A549 (cell line): ENCODE results near the gene NIPAL3. TPM values are rescaled to one million over a fixed set of nuclear protein-coding genes. Genes with fewer than 3 reads are reported as not detected.

Experiments used
- ATAC-seq, 2 experiments: fragments of 200-7000 bp in 1 of 2; fragments of >200 bp in 1 of 2; cut with Nextera tagmentation in 1 of 2; cut with Tn5 transposase in 1 of 2; 3 replicates each; pipeline versions ENCODE4 v1.8.0 to v1.9.1; 2018 to 2020; ENCODE audit warnings: mild to moderate bottlenecking in 1 of 2, moderate library complexity in 1 of 2
- CTCF ChIA-PET: fragments of 300-600 bp; sonication (Branson Sonifier 250); formaldehyde crosslinking; extraction: SDS; loops from one replicate; lab custom pipeline; 2021; ENCODE audit warnings: antibody characterized with exemption, inconsistent platforms; lab: Yijun Ruan, JAX
- POLR2A ChIA-PET: fragments of 350-600 bp; formaldehyde crosslinking; extraction: SDS; loops from one replicate; lab custom pipeline; 2021; ENCODE audit warnings: antibody characterized with exemption, inconsistent platforms; lab: Yijun Ruan, JAX
- DNase-seq, 2 experiments: peaks; one replicate each; pipeline versions ENCODE4 v3.0.0 to v3.0.0-alpha.2; 2011 to 2016; ENCODE audit warnings: low read depth in 1 of 2, low spot score in 1 of 2
- FAIRE-seq: peaks from 2 replicates; lab custom pipeline; 2011; peaks lifted over from hg19 to GRCh38; lab: Jason Lieb, UNC
- H3K27ac ChIP-seq, 2 experiments: fragments of >200 bp; sonication (Bioruptor Twin); formaldehyde crosslinking; 3 replicates each; pipeline ENCODE4 v1.5.1; 2016 to 2017
- H3K4me1 ChIP-seq: fragments of >200 bp; sonication (Bioruptor Twin); formaldehyde crosslinking; 3 replicates; pipeline ENCODE4 v1.6.1; 2016
- H3K4me2 ChIP-seq: fragments of >200 bp; sonication (Bioruptor Twin); formaldehyde crosslinking; 3 replicates; pipeline ENCODE4 v1.6.1; 2016
- H3K4me3 ChIP-seq: fragments of >200 bp; sonication (Bioruptor Twin); formaldehyde crosslinking; 3 replicates; pipeline ENCODE4 v1.5.1; 2016
- H3K9me3 ChIP-seq: fragments of >200 bp; sonication (Bioruptor Twin); formaldehyde crosslinking; 3 replicates; pipeline ENCODE4 v1.6.1; 2016
- BHLHE40 ChIP-seq: IDR thresholded peaks from 2 replicates; pipeline ENCODE4 v1.6.1; 2012; ENCODE audit warnings: low read depth, low read length, inconsistent platforms
- CEBPB ChIP-seq, 2 experiments: fragments of >200 bp in 1 of 2; sonication (Bioruptor Twin) in 1 of 2; formaldehyde crosslinking in 1 of 2; IDR thresholded peaks; 2 replicates each; pipeline ENCODE4 v1.6.1; 2012 to 2016
- EHF ChIP-seq: fragments of 250-450 bp; sonication (Bioruptor Pico); IDR thresholded peaks from 2 replicates; pipeline ENCODE4 v1.5.0; 2020; ENCODE audit warnings: mild to moderate bottlenecking
- EP300 ChIP-seq, 2 experiments: fragments of >200 bp; sonication (Bioruptor Twin); formaldehyde crosslinking; IDR thresholded peaks; 2 replicates in 1 of 2; 3 replicates in 1 of 2; pipeline ENCODE4 v1.6.1; 2016 to 2017
- ESRRA ChIP-seq: fragments of 150-350 bp; IDR thresholded peaks from 2 replicates; pipeline ENCODE4 v1.6.1; 2014; ENCODE audit warnings: mild to moderate bottlenecking, low read length, borderline replicate concordance
- FOSB ChIP-seq: fragments of 250-450 bp; sonication (Bioruptor Pico); IDR thresholded peaks from 2 replicates; pipeline ENCODE4 v1.5.0; 2020; ENCODE audit warnings: mild to moderate bottlenecking, moderate library complexity
- FOXS1 ChIP-seq: fragments of 250-450 bp; sonication (Bioruptor Pico); IDR thresholded peaks from 2 replicates; pipeline ENCODE4 v1.5.0; 2020; ENCODE audit warnings: mild to moderate bottlenecking, moderate library complexity
- GATA3 ChIP-seq: IDR thresholded peaks from 2 replicates; pipeline ENCODE4 v1.6.1; 2012; ENCODE audit warnings: borderline replicate concordance
- HDAC2 ChIP-seq: fragments of 200-600 bp; sonication (generic); IDR thresholded peaks from 2 replicates; pipeline ENCODE4 v1.6.1; 2016
- HEYL ChIP-seq: fragments of 250-450 bp; sonication (Bioruptor Pico); IDR thresholded peaks from 2 replicates; pipeline ENCODE4 v1.8.0; 2021; ENCODE audit warnings: mild to moderate bottlenecking, moderate library complexity
- KDM1A ChIP-seq: fragments of 200-600 bp; sonication (generic); IDR thresholded peaks from 2 replicates; pipeline ENCODE4 v1.6.1; 2016; ENCODE audit warnings: low read depth, mild to moderate bottlenecking
- KDM5A ChIP-seq: fragments of 200-600 bp; sonication (generic); IDR thresholded peaks from 2 replicates; pipeline ENCODE4 v1.6.1; 2016; ENCODE audit warnings: antibody characterized with exemption, mild to moderate bottlenecking
- MAFK ChIP-seq: fragments of 450-650 bp; IDR thresholded peaks from 2 replicates; pipeline ENCODE4 v1.6.1; 2014; ENCODE audit not compliant: partially characterized antibody
- MAZ ChIP-seq: fragments of 150-350 bp; IDR thresholded peaks from 2 replicates; pipeline ENCODE4 v1.6.1; 2014; ENCODE audit warnings: antibody characterized with exemption, low read depth, low read length, borderline replicate concordance
- MYC ChIP-seq: IDR thresholded peaks from 2 replicates; pipeline ENCODE4 v1.6.1; 2012; ENCODE audit warnings: mild to moderate bottlenecking, inconsistent platforms, low read length, improper control_type of control experiment, borderline replicate concordance
- NFE2L2 ChIP-seq: fragments of 150-350 bp; conservative IDR thresholded peaks from 2 replicates; pipeline ENCODE4 v1.6.1; 2014; ENCODE audit warnings: low read length
- NPAS2 ChIP-seq: fragments of 250-450 bp; sonication (Bioruptor Pico); IDR thresholded peaks from 2 replicates; pipeline ENCODE4 v1.8.0; 2022; ENCODE audit warnings: mild to moderate bottlenecking, moderate library complexity, borderline replicate concordance
- POLR2AphosphoS2 ChIP-seq: conservative IDR thresholded peaks from 2 replicates; pipeline ENCODE4 v1.6.1; 2012; ENCODE audit warnings: low read length, improper control_type of control experiment, inconsistent platforms
- RAD21 ChIP-seq, 2 experiments: fragments of >200 bp in 1 of 2; sonication (Bioruptor Twin) in 1 of 2; formaldehyde crosslinking in 1 of 2; IDR thresholded peaks in 1 of 2; conservative IDR thresholded peaks in 1 of 2; 2 replicates in 1 of 2; 3 replicates in 1 of 2; pipeline ENCODE4 v1.6.1; 2012 to 2018; ENCODE audit warnings: inconsistent platforms in 1 of 2
- RARB ChIP-seq: fragments of 250-450 bp; sonication (Bioruptor Pico); IDR thresholded peaks from 2 replicates; pipeline ENCODE4 v1.8.0; 2021; ENCODE audit warnings: mild to moderate bottlenecking, moderate library complexity
- SMC3 ChIP-seq: fragments of >200 bp; sonication (Bioruptor Twin); formaldehyde crosslinking; IDR thresholded peaks from 3 replicates; pipeline ENCODE4 v1.6.1; 2018; ENCODE audit warnings: inconsistent platforms
- SREBF2 ChIP-seq: fragments of 450-650 bp; IDR thresholded peaks from 2 replicates; pipeline ENCODE4 v1.6.1; 2014; ENCODE audit warnings: mild to moderate bottlenecking, moderate library complexity
- TP53 ChIP-seq: fragments of 250-450 bp; sonication (Bioruptor Pico); IDR thresholded peaks from 2 replicates; pipeline ENCODE4 v1.5.0; 2021; ENCODE audit warnings: mild to moderate bottlenecking, moderate library complexity
- ZC3H11A ChIP-seq: fragments of 450-650 bp; IDR thresholded peaks from 2 replicates; pipeline ENCODE4 v1.6.1; 2014; ENCODE audit warnings: antibody characterized with exemption, mild to moderate bottlenecking
- ZFP36 ChIP-seq: fragments of 450-650 bp; IDR thresholded peaks from 2 replicates; pipeline ENCODE4 v1.6.1; 2014; ENCODE audit warnings: borderline replicate concordance; ENCODE audit not compliant: partially characterized antibody
- ZSCAN20 ChIP-seq: fragments of 250-450 bp; sonication (Bioruptor Pico); IDR thresholded peaks from 2 replicates; pipeline ENCODE4 v1.8.0; 2022; ENCODE audit warnings: mild to moderate bottlenecking, moderate library complexity
- WGBS: methylation state at CpG from one replicate; pipeline ENCODE4 v1.1.6; 2017; ENCODE audit errors: missing lambda C conversion rate; 5-methylcytosine and 5-hydroxymethylcytosine counted together
- polyA plus RNA-seq, 4 experiments: library from polyadenylated mRNA; depleted of rRNA in 3 of 4; stranded (reverse); fragments of >200 nt; fragmentation: RNase III in 1 of 4; extraction: RNeasy Plus Mini Kit Qiagen cat#74134 plus additional on column Dnase treatment in 1 of 4; gene quantifications; 2 replicates in 3 of 4; 3 replicates in 1 of 4; pipeline ENCODE4 v1.2.3, GENCODE V29; 2011 to 2017
- TF ChIP-seq, protein P1 (sequence below): fragments of >200 bp; sonication (Bioruptor Twin); formaldehyde crosslinking; IDR thresholded peaks from 3 replicates; pipeline ENCODE4 v1.6.1; 2016
- TF ChIP-seq, protein P2 (sequence below): IDR thresholded peaks from 2 replicates; pipeline ENCODE4 v1.6.1; 2012
- TF ChIP-seq, protein P3 (sequence below): fragments of 150-350 bp; IDR thresholded peaks from 2 replicates; pipeline ENCODE4 v1.6.1; 2014; ENCODE audit warnings: low read depth, mild to moderate bottlenecking, low read length
- TF ChIP-seq, protein P4 (sequence below): fragments of 450-650 bp; IDR thresholded peaks from 2 replicates; pipeline ENCODE4 v1.6.1; 2014; ENCODE audit warnings: antibody characterized with exemption
- TF ChIP-seq, protein P5 (sequence below): fragments of 200-600 bp; sonication (generic); IDR thresholded peaks from 2 replicates; pipeline ENCODE4 v1.6.1; 2016; ENCODE audit warnings: antibody characterized with exemption, mild to moderate bottlenecking, moderate library complexity

Gene NIPAL3
- polyA plus RNA-seq, 2 of the 4 experiments (the other 2 are of a cell fraction) = 5.1 to 10.4 TPM

DNA sequence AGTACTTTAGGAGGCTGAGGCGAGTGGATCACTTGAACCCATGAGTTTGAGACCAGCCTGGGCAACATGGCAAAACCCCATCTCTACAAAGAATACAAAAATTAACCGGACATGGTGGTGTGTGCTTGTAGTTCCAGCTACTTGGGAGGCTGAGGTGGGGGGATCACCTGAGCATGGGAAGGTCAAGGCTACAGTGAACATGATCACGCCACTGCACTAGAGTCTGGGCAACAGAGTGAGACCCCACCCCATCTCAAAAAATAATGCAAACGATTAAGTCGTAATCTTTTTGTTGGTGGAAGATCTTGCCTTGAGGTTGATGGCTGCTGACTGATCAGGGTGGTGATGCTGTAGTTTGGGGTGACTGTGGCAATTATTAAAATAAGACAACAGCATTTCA lies 93.3 kb downstream of the NIPAL3 start:
- no peak for TF ChIP-seq MYC
- TF ChIP-seq EHF (CRISPR knock-in tag) = no peak
- no peak for TF ChIP-seq MAZ
- TF ChIP-seq RAD21 (conservative IDR thresholded peaks at IDR 0.05 in 1 of 2, IDR thresholded peaks at IDR 0.05 in 1 of 2) = no peak
- TF ChIP-seq FOXS1 (CRISPR knock-in tag) = no peak
- TF ChIP-seq KDM5A = no peak
- H3K4me3 ChIP-seq = no peak overlapping the region
- H3K4me1 ChIP-seq = peaks cover 6% of the 10 kb centered on the region
- no peak for ATAC-seq
- CTCF ChIA-PET = no interaction called here
- H3K9me3 ChIP-seq = no peaks in the 10 kb centered on the region
- no peak for FAIRE-seq
- no peak overlapping the region for H3K4me2 ChIP-seq
- DNase-seq = no peak
- WGBS = 94% methylated on average over 5 of the region's 5 CpGs
- H3K27ac ChIP-seq = no peak overlapping the region
- POLR2A ChIA-PET = no interaction called here

DNA sequence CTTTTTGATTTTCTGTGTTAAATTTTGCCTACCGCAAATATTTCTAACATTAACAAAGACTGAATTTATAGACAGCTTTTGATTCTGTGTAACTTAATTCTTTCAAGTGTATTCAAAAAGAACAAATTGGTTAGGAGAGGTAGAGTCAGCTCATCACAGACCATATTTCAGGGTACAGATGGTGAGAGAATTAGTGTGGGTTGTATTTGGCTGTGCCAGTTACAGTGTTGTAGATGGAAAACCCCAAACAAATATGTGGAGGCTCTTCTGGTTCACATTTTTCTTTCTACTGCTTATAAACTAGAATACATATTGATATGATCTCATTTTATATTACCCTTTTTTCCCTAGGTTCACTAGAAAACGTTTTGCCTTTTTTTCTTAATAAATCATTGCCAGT lies 98.1 kb downstream of the NIPAL3 start:
- TF ChIP-seq HDAC2 (no peak), SMC3 (no peak), BHLHE40 (no peak), EP300 (IDR thresholded peaks at IDR 0.05) (no peak), ESRRA (no peak), ZC3H11A (no peak), GATA3 (no peak), KDM1A (no peak), SREBF2 (no peak), CEBPB (IDR thresholded peaks at IDR 0.05) (no peak)
- TF ChIP-seq, protein P1, sequence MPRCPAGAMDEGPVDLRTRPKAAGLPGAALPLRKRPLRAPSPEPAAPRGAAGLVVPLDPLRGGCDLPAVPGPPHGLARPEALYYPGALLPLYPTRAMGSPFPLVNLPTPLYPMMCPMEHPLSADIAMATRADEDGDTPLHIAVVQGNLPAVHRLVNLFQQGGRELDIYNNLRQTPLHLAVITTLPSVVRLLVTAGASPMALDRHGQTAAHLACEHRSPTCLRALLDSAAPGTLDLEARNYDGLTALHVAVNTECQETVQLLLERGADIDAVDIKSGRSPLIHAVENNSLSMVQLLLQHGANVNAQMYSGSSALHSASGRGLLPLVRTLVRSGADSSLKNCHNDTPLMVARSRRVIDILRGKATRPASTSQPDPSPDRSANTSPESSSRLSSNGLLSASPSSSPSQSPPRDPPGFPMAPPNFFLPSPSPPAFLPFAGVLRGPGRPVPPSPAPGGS = no peak
- TF ChIP-seq, protein P2, sequence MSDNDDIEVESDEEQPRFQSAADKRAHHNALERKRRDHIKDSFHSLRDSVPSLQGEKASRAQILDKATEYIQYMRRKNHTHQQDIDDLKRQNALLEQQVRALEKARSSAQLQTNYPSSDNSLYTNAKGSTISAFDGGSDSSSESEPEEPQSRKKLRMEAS = no peak
- TF ChIP-seq, protein P3, sequence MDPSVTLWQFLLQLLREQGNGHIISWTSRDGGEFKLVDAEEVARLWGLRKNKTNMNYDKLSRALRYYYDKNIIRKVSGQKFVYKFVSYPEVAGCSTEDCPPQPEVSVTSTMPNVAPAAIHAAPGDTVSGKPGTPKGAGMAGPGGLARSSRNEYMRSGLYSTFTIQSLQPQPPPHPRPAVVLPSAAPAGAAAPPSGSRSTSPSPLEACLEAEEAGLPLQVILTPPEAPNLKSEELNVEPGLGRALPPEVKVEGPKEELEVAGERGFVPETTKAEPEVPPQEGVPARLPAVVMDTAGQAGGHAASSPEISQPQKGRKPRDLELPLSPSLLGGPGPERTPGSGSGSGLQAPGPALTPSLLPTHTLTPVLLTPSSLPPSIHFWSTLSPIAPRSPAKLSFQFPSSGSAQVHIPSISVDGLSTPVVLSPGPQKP = no peak
- TF ChIP-seq, all 56 proteins: peak for 0
- whole genome bisulfite sequencing = 50% methylated on average over 2 of the region's 2 CpGs
- Histone ChIP-seq H3K4me2 (no peak overlapping the region), H3K4me3 (no peak overlapping the region), H3K9me3 (no peaks in the 10 kb centered on the region), H3K4me1 (peaks cover 22% of the 10 kb centered on the region), H3K27ac (no peak overlapping the region)
- ChIA-PET POLR2A (no interaction called here), CTCF (no interaction called here)
- FAIRE-seq (no peak), DNase-seq (no peak), ATAC-seq (no peak)

DNA sequence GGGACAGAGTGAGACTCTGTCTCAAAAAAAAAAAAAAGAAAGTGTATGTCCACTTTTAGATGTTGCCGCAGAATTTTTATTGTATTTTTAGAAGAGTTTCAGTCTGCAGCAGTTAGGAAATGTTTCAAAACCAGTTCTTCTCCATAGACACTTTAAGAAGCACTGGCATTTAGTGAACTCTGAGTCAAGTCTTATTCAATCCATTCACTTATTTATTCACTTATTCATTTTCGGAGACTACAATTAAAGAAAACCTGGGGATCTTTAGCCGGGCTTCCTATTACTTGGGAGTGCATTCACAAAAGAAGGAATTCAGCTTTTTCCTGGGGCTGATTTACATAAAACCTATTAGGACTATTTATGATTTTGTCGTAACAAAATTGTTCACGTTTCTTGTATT lies 99.3 kb downstream of the NIPAL3 start:
- Histone ChIP-seq H3K4me1 (peaks cover 22% of the 10 kb centered on the region), H3K27ac (peak overlapping the region in 1 of 2 experiments; percentile 72; a peak in 4 of 6 replicates), H3K9me3 (no peaks in the 10 kb centered on the region), H3K4me3 (no peak overlapping the region), H3K4me2 (peak overlapping the region; percentile 68)
- FAIRE-seq (no peak), ATAC-seq (no peak), DNase-seq (no peak)
- 66% methylated on average over 5 of the region's 5 CpGs for WGBS
- CTCF ChIA-PET = interaction anchor here (0.6 to 1.7 kb wide), 5 partner anchors 11 to 313 kb away, joined by 3 to 5 read pairs (median 4); no protein-coding TSS in a partner anchor
- POLR2A ChIA-PET = interaction anchor here (0.7 kb wide), 1 partner anchor 12 kb away, joined by 3 read pairs; the partner anchor contains the start of gene RCAN3
- TF ChIP-seq TP53 (CRISPR knock-in tag) (no peak), MAFK (no peak), NFE2L2 (no peak), ZSCAN20 (CRISPR knock-in tag) (no peak), RARB (CRISPR knock-in tag) (no peak), RAD21 (conservative IDR thresholded peaks at IDR 0.05 in 1 of 2, IDR thresholded peaks at IDR 0.05 in 1 of 2) (no peak), FOSB (no peak), ZFP36 (no peak), NPAS2 (CRISPR knock-in tag) (no peak), HEYL (CRISPR knock-in tag) (no peak), POLR2AphosphoS2 (no peak)
- TF ChIP-seq, protein P4, sequence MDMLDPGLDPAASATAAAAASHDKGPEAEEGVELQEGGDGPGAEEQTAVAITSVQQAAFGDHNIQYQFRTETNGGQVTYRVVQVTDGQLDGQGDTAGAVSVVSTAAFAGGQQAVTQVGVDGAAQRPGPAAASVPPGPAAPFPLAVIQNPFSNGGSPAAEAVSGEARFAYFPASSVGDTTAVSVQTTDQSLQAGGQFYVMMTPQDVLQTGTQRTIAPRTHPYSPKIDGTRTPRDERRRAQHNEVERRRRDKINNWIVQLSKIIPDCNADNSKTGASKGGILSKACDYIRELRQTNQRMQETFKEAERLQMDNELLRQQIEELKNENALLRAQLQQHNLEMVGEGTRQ = no peak
- TF ChIP-seq, protein P5, sequence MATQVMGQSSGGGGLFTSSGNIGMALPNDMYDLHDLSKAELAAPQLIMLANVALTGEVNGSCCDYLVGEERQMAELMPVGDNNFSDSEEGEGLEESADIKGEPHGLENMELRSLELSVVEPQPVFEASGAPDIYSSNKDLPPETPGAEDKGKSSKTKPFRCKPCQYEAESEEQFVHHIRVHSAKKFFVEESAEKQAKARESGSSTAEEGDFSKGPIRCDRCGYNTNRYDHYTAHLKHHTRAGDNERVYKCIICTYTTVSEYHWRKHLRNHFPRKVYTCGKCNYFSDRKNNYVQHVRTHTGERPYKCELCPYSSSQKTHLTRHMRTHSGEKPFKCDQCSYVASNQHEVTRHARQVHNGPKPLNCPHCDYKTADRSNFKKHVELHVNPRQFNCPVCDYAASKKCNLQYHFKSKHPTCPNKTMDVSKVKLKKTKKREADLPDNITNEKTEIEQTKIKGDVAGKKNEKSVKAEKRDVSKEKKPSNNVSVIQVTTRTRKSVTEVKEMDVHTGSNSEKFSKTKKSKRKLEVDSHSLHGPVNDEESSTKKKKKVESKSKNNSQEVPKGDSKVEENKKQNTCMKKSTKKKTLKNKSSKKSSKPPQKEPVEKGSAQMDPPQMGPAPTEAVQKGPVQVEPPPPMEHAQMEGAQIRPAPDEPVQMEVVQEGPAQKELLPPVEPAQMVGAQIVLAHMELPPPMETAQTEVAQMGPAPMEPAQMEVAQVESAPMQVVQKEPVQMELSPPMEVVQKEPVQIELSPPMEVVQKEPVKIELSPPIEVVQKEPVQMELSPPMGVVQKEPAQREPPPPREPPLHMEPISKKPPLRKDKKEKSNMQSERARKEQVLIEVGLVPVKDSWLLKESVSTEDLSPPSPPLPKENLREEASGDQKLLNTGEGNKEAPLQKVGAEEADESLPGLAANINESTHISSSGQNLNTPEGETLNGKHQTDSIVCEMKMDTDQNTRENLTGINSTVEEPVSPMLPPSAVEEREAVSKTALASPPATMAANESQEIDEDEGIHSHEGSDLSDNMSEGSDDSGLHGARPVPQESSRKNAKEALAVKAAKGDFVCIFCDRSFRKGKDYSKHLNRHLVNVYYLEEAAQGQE = no peak
